ENCODE measurements around the gene AGBL1. TPM values are rescaled to one million over a fixed set of nuclear protein-coding genes. Genes with fewer than 3 reads are reported as not detected.

AGBL1 gene
- total and polyA plus RNA-seq, 2 donors (not counting 1 experiment from before 2014, with no cell fraction given) = not detected

GRCh38 chr15:86634146-86634545 lies 554.5 kb downstream of the AGBL1 start:
- Mint-ChIP-seq H3K9me3 (ENCODE audit: insufficient read depth) (peaks cover 6% of the 10 kb centered on the region), H3K27ac (no peak overlapping the region), H3K27me3 (no peaks in the 10 kb centered on the region), H3K4me1 (no peaks in the 10 kb centered on the region), H3K4me3 (no peak overlapping the region)
- H3K4me2 ChIP-seq (replicated peaks; ENCODE audit: low read depth, low read length, poor library complexity, severe bottlenecking) = no peak overlapping the region
- ATAC-seq (ENCODE audit: low read depth) (no peak), DNase-seq (no peak)
- H3K79me2 ChIP-seq (ENCODE audit: control insufficient read depth, insufficient read depth, low read length) = no peaks in the 10 kb centered on the region
- no peak overlapping the region for H3K4me3 ChIP-seq (ENCODE audit: control extremely low read depth in 1 of 5, extremely low read depth in 1 of 5, insufficient read depth in 1 of 5, low read depth in 2 of 5, low read length in 4 of 5)
- ChIA-PET CTCF (no interaction called here), POLR2A (no interaction called here)
- WGBS (ENCODE audit: insufficient coverage) = no CpG with 5 or more reads among the region's 4 CpGs
- H2AFZ ChIP-seq (ENCODE audit: insufficient read depth, low read depth, low read length, poor library complexity, severe bottlenecking) = no peak overlapping the region
- no peaks in the 10 kb centered on the region for H4K20me1 ChIP-seq (ENCODE audit: control insufficient read depth, insufficient read depth, low read length, poor library complexity, severe bottlenecking)
- no peaks in the 10 kb centered on the region for H3K27me3 ChIP-seq (replicated peaks in 1 of 4; ENCODE audit: control extremely low read depth in 1 of 4, control insufficient read depth in 3 of 4, insufficient read depth in 4 of 4, low read length in 3 of 4)
- H3K4me1 ChIP-seq (ENCODE audit: control insufficient read depth in 2 of 2, insufficient read depth in 2 of 2, low read length in 2 of 2) = no peaks in the 10 kb centered on the region
- peaks cover 0 to 4% (median 0%) of the 10 kb centered on the region in 3 donors for H3K9me3 ChIP-seq (ENCODE audit: control extremely low read depth in 1 of 3, control insufficient read depth in 2 of 3, insufficient read depth in 1 of 3, low read length in 2 of 3)
- no peak for TF ChIP-seq CTCF (IDR thresholded peaks at IDR 0.05)
- TF ChIP-seq EZH2 (IDR thresholded peaks at IDR 0.05; ENCODE audit: borderline replicate concordance, insufficient read depth, low read depth, low read length, poor library complexity, severe bottlenecking) = no peak
- no peak overlapping the region for H3K9ac ChIP-seq (ENCODE audit: low read length)
- no peak overlapping the region for H3K27ac ChIP-seq (ENCODE audit: low read length in 2 of 2)
- intact Hi-C loops (cut with micrococcal nuclease) = no loop called here
- H3K36me3 ChIP-seq (replicated peaks in 1 of 2; ENCODE audit: control extremely low read depth in 1 of 2, control insufficient read depth in 1 of 2, extremely low read depth in 1 of 2, insufficient read depth in 2 of 2, low read length in 1 of 2) = no peaks in the 10 kb centered on the region

- WGBS (ENCODE audit: insufficient coverage) = 71% methylated on average over 1 of the region's 2 CpGs
- Histone ChIP-seq H4K20me1 (ENCODE audit: control insufficient read depth, insufficient read depth, low read length, poor library complexity, severe bottlenecking) (no peaks in the 10 kb centered on the region), H3K4me3 (ENCODE audit: control extremely low read depth in 1 of 5, extremely low read depth in 1 of 5, insufficient read depth in 1 of 5, low read depth in 2 of 5, low read length in 4 of 5) (no peak overlapping the region), H3K36me3 (replicated peaks in 1 of 2; ENCODE audit: control extremely low read depth in 1 of 2, control insufficient read depth in 1 of 2, extremely low read depth in 1 of 2, insufficient read depth in 2 of 2, low read length in 1 of 2) (no peaks in the 10 kb centered on the region), H3K4me1 (ENCODE audit: control insufficient read depth in 2 of 2, insufficient read depth in 2 of 2, low read length in 2 of 2) (no peaks in the 10 kb centered on the region), H3K9ac (ENCODE audit: low read length) (no peak overlapping the region), H3K27ac (ENCODE audit: low read length in 2 of 2) (no peak overlapping the region), H3K4me2 (replicated peaks; ENCODE audit: low read depth, low read length, poor library complexity, severe bottlenecking) (no peak overlapping the region), H2AFZ (ENCODE audit: insufficient read depth, low read depth, low read length, poor library complexity, severe bottlenecking) (no peak overlapping the region), H3K79me2 (ENCODE audit: control insufficient read depth, insufficient read depth, low read length) (no peaks in the 10 kb centered on the region), H3K27me3 (replicated peaks in 1 of 4; ENCODE audit: control extremely low read depth in 1 of 4, control insufficient read depth in 3 of 4, insufficient read depth in 4 of 4, low read length in 3 of 4) (no peaks in the 10 kb centered on the region), H3K9me3 (ENCODE audit: control extremely low read depth in 1 of 3, control insufficient read depth in 2 of 3, insufficient read depth in 1 of 3, low read length in 2 of 3) (peaks cover 0 to 4% (median 0%) of the 10 kb centered on the region in 3 donors)
- ChIA-PET CTCF (no interaction called here), POLR2A (no interaction called here)
- ATAC-seq (ENCODE audit: low read depth) (no peak), DNase-seq (no peak)
- TF ChIP-seq EZH2 (IDR thresholded peaks at IDR 0.05; ENCODE audit: borderline replicate concordance, insufficient read depth, low read depth, low read length, poor library complexity, severe bottlenecking) (no peak), CTCF (IDR thresholded peaks at IDR 0.05) (no peak)
- H3K4me1 Mint-ChIP-seq = no peaks in the 10 kb centered on the region
- intact Hi-C loops (cut with micrococcal nuclease) = no loop called here
- no peaks in the 10 kb centered on the region for H3K27me3 Mint-ChIP-seq
- H3K4me3 Mint-ChIP-seq = no peak overlapping the region
- no peak overlapping the region for H3K27ac Mint-ChIP-seq
- H3K9me3 Mint-ChIP-seq (ENCODE audit: insufficient read depth) = peaks cover 6% of the 10 kb centered on the region
Measured at GRCh38 chr15:86634992-86635638, 555.4 kb downstream of the AGBL1 start.

Data from B cell (primary cell).